NB4 (cell line): ENCODE measurements around the gene SCUBE3.

Experiments
- MYC ChIP-seq: IDR thresholded peaks from 2 replicates; pipeline ENCODE4 v1.6.1; 2011; ENCODE audit warnings: low read depth, low read length
- POLR2A ChIP-seq: IDR thresholded peaks from 2 replicates; pipeline ENCODE4 v1.6.1; 2011; ENCODE audit warnings: mild to moderate bottlenecking; ENCODE audit not compliant: insufficient read length; ENCODE audit errors: extremely low read depth
- TF ChIP-seq, protein P1 (sequence below): IDR thresholded peaks from 2 replicates; pipeline ENCODE4 v1.6.1; 2011; ENCODE audit warnings: low read depth, low read length
- TF ChIP-seq, protein P2 (sequence below): IDR thresholded peaks from one replicate; pipeline ENCODE4 v1.5.1; 2012; ENCODE audit warnings: low read depth, low read length

DNA sequence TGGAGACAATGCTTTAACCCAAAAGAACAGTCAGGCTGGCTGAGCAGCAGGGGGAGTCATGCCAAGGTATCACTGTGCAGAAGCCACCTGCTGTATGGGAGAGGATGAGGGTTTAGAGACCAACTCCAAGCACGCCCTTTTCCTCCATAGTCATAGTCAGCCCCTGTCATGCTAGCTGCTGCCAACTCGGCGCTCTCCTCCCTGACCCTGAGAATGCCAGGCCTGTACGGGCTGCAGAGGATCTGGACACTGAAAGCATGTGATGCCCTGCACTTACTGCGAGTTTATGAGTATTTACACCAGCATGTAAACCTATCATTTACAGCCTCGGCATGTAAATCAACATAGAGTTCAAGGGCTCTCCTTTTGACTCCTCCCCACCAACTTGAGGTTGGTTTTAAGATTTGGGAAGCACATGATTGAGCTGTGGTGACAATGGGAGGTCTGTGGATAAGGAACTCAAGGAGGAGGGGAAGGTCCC lies 11.7 kb upstream of the SCUBE3 start:
- TF ChIP-seq, protein P1, sequence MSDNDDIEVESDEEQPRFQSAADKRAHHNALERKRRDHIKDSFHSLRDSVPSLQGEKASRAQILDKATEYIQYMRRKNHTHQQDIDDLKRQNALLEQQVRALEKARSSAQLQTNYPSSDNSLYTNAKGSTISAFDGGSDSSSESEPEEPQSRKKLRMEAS, result no peak
- TF ChIP-seq, protein P2, sequence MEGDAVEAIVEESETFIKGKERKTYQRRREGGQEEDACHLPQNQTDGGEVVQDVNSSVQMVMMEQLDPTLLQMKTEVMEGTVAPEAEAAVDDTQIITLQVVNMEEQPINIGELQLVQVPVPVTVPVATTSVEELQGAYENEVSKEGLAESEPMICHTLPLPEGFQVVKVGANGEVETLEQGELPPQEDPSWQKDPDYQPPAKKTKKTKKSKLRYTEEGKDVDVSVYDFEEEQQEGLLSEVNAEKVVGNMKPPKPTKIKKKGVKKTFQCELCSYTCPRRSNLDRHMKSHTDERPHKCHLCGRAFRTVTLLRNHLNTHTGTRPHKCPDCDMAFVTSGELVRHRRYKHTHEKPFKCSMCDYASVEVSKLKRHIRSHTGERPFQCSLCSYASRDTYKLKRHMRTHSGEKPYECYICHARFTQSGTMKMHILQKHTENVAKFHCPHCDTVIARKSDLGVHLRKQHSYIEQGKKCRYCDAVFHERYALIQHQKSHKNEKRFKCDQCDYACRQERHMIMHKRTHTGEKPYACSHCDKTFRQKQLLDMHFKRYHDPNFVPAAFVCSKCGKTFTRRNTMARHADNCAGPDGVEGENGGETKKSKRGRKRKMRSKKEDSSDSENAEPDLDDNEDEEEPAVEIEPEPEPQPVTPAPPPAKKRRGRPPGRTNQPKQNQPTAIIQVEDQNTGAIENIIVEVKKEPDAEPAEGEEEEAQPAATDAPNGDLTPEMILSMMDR, result no peak
- TF ChIP-seq POLR2A (no peak), MYC (no peak)
